Loucy (cell line): ENCODE results near the gene BPIFB2.

Source experiments
- EZH2phosphoT487 ChIP-seq: fragments of 200-600 bp; IDR thresholded peaks from 2 replicates; pipeline ENCODE4 v1.6.1; 2018; ENCODE audit warnings: antibody characterized with exemption, mild to moderate bottlenecking, moderate library complexity, borderline replicate concordance
- TF ChIP-seq, protein P1 (sequence below): fragments of 200-600 bp; sonication (generic); conservative IDR thresholded peaks from 2 replicates; pipeline ENCODE4 v1.5.1; 2014; ENCODE audit warnings: mild to moderate bottlenecking, antibody characterized with exemption, low read length

DNA sequence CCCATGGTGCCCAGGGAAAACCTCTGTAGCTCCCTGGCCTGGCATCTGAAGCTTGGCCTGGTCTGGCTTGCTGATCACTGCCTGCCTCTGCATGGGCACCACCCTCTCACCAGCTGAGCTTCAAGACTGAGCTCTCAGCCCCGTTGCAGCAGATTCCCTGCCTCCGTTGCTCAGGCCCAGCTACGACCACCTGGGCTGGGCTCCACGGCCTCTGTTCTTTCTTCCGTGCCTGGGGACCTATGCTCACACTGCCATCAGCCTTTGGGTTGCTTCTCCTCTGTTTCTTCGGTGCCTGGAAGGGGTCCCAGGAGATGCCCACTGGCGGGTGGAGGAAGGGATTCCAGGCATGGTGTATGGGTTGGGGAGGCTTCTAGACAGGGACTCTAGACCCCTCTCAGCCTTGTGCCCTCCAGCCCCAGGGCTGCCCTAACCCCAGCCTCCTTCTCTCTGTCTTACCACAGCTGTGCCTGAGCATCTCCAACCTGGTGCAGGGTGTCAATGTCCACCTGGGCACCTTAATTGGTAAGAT, 9.1 kb downstream of the BPIFB2 start:
- TF ChIP-seq, protein P1, sequence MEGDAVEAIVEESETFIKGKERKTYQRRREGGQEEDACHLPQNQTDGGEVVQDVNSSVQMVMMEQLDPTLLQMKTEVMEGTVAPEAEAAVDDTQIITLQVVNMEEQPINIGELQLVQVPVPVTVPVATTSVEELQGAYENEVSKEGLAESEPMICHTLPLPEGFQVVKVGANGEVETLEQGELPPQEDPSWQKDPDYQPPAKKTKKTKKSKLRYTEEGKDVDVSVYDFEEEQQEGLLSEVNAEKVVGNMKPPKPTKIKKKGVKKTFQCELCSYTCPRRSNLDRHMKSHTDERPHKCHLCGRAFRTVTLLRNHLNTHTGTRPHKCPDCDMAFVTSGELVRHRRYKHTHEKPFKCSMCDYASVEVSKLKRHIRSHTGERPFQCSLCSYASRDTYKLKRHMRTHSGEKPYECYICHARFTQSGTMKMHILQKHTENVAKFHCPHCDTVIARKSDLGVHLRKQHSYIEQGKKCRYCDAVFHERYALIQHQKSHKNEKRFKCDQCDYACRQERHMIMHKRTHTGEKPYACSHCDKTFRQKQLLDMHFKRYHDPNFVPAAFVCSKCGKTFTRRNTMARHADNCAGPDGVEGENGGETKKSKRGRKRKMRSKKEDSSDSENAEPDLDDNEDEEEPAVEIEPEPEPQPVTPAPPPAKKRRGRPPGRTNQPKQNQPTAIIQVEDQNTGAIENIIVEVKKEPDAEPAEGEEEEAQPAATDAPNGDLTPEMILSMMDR = no peak
- TF ChIP-seq EZH2phosphoT487 = no peak
